Gastrocnemius medialis (tissue), 4 donors: ENCODE measurements around the gene PSMD13.

ENCODE experiments used
- POLR2A ChIP-seq, 2 donors: fragments of 450-650 bp; IDR thresholded peaks; one replicate each; pipeline ENCODE4 v1.6.1; 2017; ENCODE audit warnings: antibody characterized with exemption in 2 of 2, mild to moderate bottlenecking in 2 of 2, moderate library complexity in 2 of 2
- TF ChIP-seq, protein P1 (sequence below), 5 experiments: fragments of 450-650 bp in 3 of 5; fragments of 200-600 bp in 2 of 5; sonication (generic) in 2 of 5; IDR thresholded peaks in 4 of 5; conservative IDR thresholded peaks in 1 of 5; 1 replicate in 4 of 5; 2 replicates in 1 of 5; pipeline ENCODE4 v1.5.1; 2016 to 2019; ENCODE audit warnings: antibody characterized with exemption in 5 of 5, mild to moderate bottlenecking in 3 of 5, moderate library complexity in 3 of 5

- no peak for TF ChIP-seq POLR2A (IDR thresholded peaks at IDR 0.05)
- TF ChIP-seq, protein P1, sequence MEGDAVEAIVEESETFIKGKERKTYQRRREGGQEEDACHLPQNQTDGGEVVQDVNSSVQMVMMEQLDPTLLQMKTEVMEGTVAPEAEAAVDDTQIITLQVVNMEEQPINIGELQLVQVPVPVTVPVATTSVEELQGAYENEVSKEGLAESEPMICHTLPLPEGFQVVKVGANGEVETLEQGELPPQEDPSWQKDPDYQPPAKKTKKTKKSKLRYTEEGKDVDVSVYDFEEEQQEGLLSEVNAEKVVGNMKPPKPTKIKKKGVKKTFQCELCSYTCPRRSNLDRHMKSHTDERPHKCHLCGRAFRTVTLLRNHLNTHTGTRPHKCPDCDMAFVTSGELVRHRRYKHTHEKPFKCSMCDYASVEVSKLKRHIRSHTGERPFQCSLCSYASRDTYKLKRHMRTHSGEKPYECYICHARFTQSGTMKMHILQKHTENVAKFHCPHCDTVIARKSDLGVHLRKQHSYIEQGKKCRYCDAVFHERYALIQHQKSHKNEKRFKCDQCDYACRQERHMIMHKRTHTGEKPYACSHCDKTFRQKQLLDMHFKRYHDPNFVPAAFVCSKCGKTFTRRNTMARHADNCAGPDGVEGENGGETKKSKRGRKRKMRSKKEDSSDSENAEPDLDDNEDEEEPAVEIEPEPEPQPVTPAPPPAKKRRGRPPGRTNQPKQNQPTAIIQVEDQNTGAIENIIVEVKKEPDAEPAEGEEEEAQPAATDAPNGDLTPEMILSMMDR (IDR thresholded peaks at IDR 0.05 in 4 of 5, conservative IDR thresholded peaks at IDR 0.05 in 1 of 5) = no peak
These were observed 24.4 kb upstream of the PSMD13 start for GRCh38 chr11:212150-213100.
